ENCODE results near the gene CHD9.
A peak's percentile ranks its signal among the peaks of the same experiment; 100 is the strongest.

The CHD9 gene

GRCh38 chr16:53123747-53124146, 69.0 kb downstream of the CHD9 start:
- H3K4me3 Mint-ChIP-seq = no peak overlapping the region
- DNase-seq = no peak
- H3K27ac Mint-ChIP-seq = no peak overlapping the region
- H3K9me3 Mint-ChIP-seq = peaks cover 12% of the 10 kb centered on the region
- H3K36me3 Mint-ChIP-seq (ENCODE audit: low read depth) = peaks cover 12% of the 10 kb centered on the region
- H3K4me1 Mint-ChIP-seq = peaks cover 13% of the 10 kb centered on the region
- no peak for TF ChIP-seq CTCF (IDR thresholded peaks at IDR 0.05)
- H3K27me3 Mint-ChIP-seq (ENCODE audit: low read depth, poor library complexity) = no peaks in the 10 kb centered on the region

- Mint-ChIP-seq H3K4me1 (peaks cover 22% of the 10 kb centered on the region), H3K27me3 (ENCODE audit: low read depth, poor library complexity) (no peaks in the 10 kb centered on the region), H3K36me3 (ENCODE audit: low read depth) (peaks cover 12% of the 10 kb centered on the region), H3K27ac (no peak overlapping the region), H3K9me3 (peaks cover 12% of the 10 kb centered on the region), H3K4me3 (no peak overlapping the region)
- DNase-seq = no peak
- no peak for TF ChIP-seq CTCF (IDR thresholded peaks at IDR 0.05)
These were observed 71.6 kb downstream of the CHD9 start for GRCh38 chr16:53126390-53126789.

- no peaks in the 10 kb centered on the region for H3K36me3 Mint-ChIP-seq (ENCODE audit: low read depth)
- H3K9me3 Mint-ChIP-seq = peaks cover 4% of the 10 kb centered on the region
- no peaks in the 10 kb centered on the region for H3K27me3 Mint-ChIP-seq (ENCODE audit: low read depth, poor library complexity)
- TF ChIP-seq CTCF (IDR thresholded peaks at IDR 0.05) = no peak
- peaks cover 33% of the 10 kb centered on the region for H3K4me1 Mint-ChIP-seq
- DNase-seq = no peak
- H3K4me3 Mint-ChIP-seq = peak overlapping the region; percentile 93
- H3K27ac Mint-ChIP-seq = peak overlapping the region; percentile 96
These were observed 74.7 kb downstream of the CHD9 start for GRCh38 chr16:53129281-53130158.

- H3K9me3 Mint-ChIP-seq = no peaks in the 10 kb centered on the region
- peaks cover 42% of the 10 kb centered on the region for H3K4me1 Mint-ChIP-seq
- peak overlapping the region; percentile 96 for H3K27ac Mint-ChIP-seq
- H3K36me3 Mint-ChIP-seq (ENCODE audit: low read depth) = no peaks in the 10 kb centered on the region
- peak; percentile 97 for DNase-seq
- TF ChIP-seq CTCF (IDR thresholded peaks at IDR 0.05) = peak; percentile 16
- no peaks in the 10 kb centered on the region for H3K27me3 Mint-ChIP-seq (ENCODE audit: low read depth, poor library complexity)
- H3K4me3 Mint-ChIP-seq = peak overlapping the region; percentile 93
These were observed 75.6 kb downstream of the CHD9 start for GRCh38 chr16:53130159-53131049.

- no peak overlapping the region for H3K4me3 Mint-ChIP-seq
These were observed 76.2 kb downstream of the CHD9 start for GRCh38 chr16:53131050-53131362.

More at GRCh38 chr16:53131050-53131362, 76.2 kb downstream of the CHD9 start:
- peaks cover 44% of the 10 kb centered on the region for H3K4me1 Mint-ChIP-seq
- DNase-seq = no peak
- TF ChIP-seq CTCF (IDR thresholded peaks at IDR 0.05) = no peak
- H3K9me3 Mint-ChIP-seq = no peaks in the 10 kb centered on the region
- H3K27ac Mint-ChIP-seq = no peak overlapping the region
- H3K27me3 Mint-ChIP-seq (ENCODE audit: low read depth, poor library complexity) = no peaks in the 10 kb centered on the region
- no peaks in the 10 kb centered on the region for H3K36me3 Mint-ChIP-seq (ENCODE audit: low read depth)

Measured in nephron progenitor cell (in vitro differentiated cells).